HG02759 (cell line): ENCODE data around the gene DHODH.

Experiments used
- ATAC-seq: cut with Tn5 transposase; IDR thresholded peaks from one replicate; pipeline ENCODE4 v1.9.1; 2021; ENCODE audit warnings: mild to moderate bottlenecking, moderate library complexity; ENCODE audit not compliant: unreplicated experiment

Gene DHODH

DNA sequence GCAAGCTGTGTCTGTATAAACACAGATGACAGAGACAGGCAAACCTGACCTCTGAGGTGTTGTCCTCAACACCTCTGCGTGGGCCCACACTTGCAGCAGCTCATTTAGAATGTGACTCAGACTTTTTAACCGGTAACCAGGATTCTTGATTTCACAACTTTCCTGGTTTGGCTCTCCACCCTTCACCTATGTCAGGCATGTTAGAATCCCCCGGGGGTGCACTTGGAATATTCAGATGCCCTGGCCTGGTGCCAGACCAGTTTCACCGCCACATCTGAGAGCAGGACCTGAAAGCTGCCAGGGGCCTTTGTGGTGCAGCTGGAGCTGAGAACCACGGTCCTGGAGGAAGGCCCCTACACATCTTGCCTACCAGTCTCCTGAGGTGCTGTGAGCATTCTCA is 4.8 kb downstream of the DHODH start:
- no peak for ATAC-seq

GRCh38 chr16:72013888-72014581 is 5.5 kb downstream of the DHODH start:
- ATAC-seq, result no peak

DNA sequence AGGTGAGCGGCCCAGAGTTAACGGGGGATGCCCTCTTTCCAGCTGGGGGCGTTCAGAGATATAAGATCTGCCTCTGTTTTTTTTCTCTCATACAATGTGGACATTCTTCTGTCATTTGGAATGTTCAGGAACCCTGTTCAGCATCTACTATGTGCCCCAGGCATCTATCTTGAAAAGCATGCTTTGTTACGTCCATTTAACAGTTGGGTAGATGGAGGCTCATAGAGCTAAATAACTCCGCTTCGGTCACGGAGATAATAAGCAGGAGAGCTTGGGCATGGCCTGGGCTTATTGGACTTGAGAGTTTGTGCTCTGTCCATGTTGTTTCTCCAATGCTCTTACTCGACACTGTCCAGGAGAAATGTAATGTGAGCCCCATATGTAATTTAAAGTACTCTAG is 6.1 kb downstream of the DHODH start:
- ATAC-seq, result no peak

- ATAC-seq, result no peak
Observed at GRCh38 chr16:72015124-72015523, 6.6 kb downstream of the DHODH start.

DNA sequence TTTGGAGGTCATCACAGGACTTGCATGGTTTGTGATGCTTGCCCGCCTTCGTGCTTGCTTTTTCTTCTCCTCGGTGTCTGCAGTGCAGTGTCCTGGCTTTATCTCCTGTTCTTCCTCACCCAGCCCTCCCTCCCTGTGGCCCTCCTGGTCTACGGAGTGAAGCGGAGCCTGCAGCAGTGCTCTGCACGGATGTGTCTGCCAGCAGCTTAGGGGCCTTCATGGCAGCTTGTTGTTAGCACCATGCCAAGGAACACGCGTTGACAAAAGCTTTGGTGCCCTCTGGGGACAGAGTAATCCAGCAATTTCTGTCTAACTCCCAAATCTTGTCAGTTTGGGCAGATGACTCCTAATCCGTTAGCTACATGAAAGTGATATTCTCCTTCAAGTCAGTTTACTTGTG is 9.9 kb downstream of the DHODH start:
- no peak for ATAC-seq

- no peak for ATAC-seq
Observed at GRCh38 chr16:72021043-72021442, 12.5 kb downstream of the DHODH start.

DNA sequence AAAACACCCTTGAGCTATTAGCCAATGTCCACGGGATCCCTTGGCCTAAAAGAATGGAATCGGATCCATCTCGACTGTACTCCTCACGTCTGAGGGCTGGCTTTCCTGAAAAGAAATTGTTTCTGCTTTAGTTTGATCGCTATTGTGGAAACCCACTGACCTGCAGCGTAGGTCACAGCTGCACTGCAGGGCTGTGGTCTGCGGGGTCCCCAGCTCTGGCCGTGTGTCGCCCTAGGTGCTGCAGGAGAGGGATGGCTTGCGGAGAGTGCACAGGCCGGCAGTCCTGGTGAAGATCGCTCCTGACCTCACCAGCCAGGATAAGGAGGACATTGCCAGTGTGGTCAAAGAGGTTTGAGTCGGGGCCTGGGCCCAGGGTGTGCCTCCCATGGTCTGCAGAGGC is 13.6 kb downstream of the DHODH start:
- ATAC-seq, result no peak

- ATAC-seq, result no peak
Observed at GRCh38 chr16:72023962-72024361, 15.4 kb downstream of the DHODH start.

GRCh38 chr16:72024862-72025382 is 16.4 kb downstream of the DHODH start:
- no peak for ATAC-seq

DNA sequence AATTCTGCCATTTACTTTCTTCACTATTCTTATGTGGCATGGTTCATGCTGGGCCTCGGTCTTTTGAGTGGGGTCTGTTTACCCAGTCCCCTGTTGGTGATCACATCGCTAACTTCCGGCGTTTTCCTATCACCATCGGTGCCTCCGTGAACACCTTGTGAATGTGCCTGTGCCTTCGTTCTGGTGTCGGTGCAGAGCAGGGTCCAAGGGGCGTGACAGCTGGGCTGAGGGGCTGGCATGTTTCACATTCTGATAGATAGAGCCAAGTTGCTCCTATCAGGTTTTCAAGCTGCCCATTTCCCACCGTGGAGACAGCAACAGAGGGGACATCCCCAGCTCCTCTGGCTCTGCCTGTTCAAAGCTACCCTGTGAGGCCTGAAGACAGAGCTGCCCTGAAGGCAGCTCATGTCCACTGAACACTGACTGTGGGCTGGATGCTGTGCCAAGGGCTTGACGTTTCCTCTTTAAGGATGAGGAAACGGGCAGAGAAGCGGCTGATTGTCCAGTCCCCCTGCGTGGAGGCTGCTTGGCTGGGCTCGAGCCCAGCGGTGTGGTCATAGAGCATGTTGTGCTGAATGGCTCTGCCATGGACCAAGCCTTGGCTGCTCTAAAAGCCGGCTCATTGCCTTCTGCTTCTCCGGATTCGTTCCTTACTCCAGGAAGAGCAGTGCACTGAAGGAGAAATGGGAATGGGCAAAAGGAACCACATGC is 17.0 kb downstream of the DHODH start:
- ATAC-seq, result no peak

DNA sequence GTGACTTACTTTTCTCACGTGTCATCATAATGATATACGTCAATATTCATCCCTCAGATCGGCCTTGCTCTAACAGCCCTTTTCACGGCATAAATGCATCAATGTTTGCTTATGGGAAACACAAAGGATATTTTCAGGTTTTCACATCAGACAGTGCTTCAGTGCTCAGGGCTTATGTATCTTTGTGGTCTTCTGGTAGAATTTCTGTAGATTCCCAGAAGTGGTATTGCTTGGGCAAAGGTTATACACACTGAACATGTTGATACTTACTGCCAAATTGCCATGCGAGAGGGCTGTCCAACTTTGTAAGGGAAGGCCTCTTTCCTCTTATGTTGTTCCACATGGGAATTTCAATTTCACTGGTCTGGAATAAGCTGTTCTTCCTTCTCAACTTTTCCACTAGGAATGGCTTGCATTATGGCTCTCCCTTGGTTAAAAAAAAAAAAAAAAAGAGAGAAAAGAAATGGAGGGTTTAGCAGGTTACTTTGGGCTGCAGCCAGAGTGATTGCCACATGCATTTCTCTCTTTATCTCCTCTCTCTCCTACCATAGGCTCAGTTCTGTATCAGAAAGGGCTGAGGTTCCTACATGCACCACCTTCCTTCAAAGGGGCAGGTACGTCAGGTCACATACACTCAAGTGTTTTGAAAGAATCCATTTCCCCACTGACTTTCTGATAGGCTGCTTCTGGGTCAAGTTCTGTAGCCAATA is 19.3 kb downstream of the DHODH start:
- no peak for ATAC-seq

DNA sequence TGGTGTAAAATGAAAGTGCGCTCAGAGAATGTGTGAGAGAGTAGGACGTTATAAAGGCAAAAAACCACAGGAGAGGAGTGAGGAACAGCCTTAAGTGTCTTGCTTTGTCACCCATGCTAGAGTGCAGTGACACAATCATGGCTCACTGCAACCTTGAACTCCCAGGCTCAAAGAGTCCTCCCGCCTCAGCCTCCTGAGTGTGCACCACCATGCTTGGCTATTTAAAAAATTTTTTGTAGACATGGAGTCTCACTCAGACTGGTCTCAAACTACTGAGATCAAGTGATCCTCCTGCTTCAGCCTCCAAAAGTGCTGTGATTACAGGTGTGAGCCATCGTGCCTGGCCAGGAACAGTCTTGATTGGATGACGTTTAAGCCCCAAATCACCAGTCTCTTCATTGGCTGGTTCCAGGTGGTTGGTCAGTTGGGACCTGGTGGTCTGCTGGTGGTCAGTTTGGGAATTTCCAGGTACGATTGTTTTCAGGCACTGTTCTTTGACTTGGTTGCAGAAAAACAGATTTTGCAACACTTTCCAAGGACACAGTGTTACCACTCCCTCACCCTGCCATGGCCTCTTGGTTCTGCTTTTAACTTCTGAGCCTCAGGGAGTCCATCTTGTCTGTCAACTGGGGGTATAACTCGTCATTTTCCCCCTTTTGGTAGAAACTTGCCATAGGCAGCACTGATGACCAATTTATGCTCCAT is 21.2 kb downstream of the DHODH start:
- no peak for ATAC-seq

DNA sequence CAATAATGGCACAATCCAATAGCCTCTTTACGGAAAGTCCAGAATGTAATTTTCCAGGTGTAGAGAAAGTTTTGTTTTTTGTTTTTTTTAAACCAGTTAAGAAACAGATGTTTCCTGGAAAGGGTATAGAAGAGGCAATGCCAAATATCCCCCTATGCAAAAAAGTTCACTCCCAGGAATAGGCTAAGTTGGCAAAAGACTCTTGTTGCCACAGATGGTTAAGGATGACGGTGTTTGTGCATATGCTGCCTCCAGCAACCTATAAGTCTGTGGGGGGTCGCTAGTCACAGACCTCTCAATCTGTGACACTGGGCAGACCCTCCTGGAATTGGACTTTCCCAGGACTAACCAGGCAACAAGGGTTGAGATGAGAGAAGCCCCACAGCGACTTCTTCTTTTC is 24.9 kb downstream of the DHODH start:
- ATAC-seq, result no peak

DNA sequence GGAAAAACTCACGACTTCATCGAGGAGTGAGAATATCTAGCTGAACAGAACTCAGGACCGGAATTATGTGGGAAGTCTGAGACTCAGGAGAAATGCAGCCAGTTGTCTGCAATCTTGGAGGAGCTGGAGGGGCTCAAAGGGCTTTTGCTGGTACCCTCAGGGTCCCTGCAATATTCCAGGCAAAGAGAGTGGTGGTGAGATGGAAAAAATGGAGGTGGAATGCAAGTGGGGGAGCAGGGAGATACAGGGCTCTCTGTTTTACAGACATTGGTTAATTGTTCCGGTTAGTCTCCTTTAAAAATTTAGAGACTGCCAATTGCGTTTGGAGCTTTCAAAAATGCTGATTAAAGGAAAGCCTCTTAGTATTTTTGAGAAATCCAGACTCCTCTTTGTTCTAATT is 27.6 kb downstream of the DHODH start:
- ATAC-seq, result no peak

DNA sequence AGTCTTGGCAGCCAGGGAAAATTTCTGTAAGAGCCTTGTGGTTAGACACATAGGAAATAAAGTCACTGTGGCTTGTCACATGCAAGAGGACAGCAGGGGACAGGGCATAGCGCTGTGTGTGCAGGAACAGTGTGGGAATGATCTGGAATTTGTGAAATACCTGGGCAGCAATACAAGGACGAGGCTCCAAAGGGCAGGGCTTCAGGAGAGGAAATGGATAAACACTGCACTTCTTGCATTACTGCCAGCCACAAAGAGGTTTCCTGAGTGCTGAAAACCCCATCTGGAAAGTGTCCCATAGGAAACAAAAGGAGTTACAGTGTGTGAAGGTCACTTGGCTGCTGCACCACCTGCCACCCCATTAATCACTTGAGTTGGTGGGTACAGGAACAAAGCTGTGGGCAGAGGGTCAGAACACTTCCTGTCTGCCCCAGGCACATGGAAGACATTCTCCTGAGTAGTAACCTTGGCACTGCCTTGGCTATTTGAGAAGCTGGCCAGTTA is 33.7 kb downstream of the DHODH start:
- no peak for ATAC-seq

DNA sequence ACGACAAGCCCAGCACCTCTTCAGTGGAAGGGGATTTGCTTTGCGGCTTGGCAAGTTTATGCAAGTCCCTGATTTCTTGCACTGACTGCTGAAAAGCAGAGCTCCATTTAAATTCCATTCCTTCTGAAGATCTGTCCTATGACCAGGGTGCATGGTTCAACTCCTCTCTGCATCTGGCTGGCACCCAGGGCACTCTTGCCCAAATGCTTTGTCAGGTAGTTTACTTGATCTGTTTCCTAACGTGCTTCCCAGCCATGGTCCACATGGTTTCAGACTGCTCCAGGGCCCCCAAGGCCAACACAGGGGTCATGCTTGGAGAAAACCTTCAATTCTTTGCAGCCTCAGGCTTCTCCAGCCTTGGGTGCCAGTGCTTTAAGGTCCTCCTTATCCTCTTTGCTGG is 34.5 kb downstream of the DHODH start:
- ATAC-seq, result no peak

DNA sequence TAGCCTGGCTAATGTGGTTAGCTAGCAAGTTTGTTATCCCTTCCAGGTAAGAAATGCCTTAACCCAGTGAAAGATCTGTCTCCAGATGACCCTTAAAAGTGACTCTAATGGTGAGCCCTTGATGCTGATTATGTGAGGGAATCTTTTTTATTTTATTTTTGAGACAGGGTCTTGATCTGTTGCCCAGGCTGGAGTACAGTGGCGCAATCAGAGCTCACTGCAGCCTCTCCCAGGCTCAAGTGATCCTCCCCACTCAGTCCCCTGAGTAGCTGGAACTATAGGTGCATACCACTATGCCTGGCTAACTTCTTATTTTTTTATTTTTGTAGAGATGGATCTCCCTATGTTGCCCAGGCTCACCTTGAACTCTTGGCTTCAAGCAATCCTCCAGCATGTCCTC is 35.0 kb downstream of the DHODH start:
- ATAC-seq, result no peak

DNA sequence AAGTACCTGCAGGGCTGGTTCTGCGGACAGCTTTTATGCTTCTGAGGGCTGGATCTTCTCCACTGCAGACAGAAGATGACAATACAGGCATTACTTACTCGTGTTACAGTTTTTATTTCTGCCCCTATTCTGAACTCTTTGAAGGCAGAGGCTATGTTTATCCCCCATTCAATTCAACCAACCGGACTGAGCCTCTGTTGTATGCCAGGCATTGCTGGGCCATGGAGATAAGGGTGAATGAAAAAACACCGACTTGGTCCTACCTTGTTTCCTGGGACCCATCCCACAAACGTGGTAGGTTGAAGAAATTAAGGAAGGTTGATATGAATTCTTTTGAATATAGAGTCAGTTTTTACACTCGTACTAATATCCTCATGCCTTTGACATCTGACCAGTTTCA is 35.8 kb downstream of the DHODH start:
- no peak for ATAC-seq

DNA sequence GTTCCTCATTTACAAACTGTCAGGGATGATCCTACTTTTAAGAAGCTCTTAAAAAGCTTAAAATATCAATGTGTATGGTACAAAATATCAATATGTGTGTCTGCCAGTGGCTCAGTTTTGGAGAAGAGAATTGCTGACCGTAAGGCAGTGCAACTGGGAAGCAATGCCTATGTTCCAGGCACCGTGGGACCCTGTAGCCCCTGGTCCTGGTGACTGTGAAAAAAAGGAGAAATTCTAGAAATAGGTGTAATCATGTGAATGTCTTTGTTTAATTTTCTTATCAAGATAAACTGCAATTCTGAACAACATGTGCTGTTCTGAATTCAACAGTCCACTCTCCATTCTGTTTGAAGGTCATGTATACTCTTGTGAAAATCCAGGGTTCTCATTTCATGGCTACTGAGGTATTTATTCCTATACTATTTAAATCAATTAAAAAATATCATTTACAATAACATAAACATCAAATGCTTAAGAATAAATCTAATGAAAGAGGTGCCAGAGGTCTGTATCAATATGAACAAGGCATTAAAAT is 36.3 kb downstream of the DHODH start:
- no peak for ATAC-seq

DNA sequence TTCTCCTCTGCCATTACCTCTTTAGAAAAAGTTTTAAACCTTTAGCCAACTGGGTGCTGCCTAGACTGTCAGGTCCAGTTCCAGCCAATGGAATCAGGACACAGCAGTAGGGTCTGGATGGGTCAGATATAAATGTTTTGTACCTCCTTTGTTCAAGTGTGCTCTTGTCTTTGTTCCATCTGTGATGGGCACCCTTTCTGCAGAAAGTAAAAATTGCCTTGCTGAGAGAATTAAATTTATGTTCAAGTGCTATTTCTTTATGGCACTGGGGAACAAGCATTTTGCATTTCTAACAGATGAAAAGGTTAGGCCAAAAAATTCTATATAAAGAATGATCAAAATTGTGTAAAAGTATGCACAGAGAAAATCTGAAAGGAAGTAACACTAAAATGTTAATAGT is 40.6 kb downstream of the DHODH start:
- no peak for ATAC-seq
